HG02610 (cell line): ENCODE data around the gene LHFPL2.
A peak's percentile ranks its signal among the peaks of the same experiment; 100 is the strongest.

Experiments
- ATAC-seq: cut with Tn5 transposase; IDR thresholded peaks from one replicate; pipeline ENCODE4 v1.9.1; 2021; ENCODE audit warnings: mild to moderate bottlenecking, moderate library complexity; ENCODE audit not compliant: unreplicated experiment

Gene LHFPL2

GRCh38 chr5:78576376-78576775 lies 72.2 kb downstream of the LHFPL2 start:
- no peak for ATAC-seq

- no peak for ATAC-seq
These were observed 73.8 kb downstream of the LHFPL2 start for GRCh38 chr5:78574731-78575161.

GRCh38 chr5:78574131-78574673 lies 74.4 kb downstream of the LHFPL2 start:
- ATAC-seq: no peak

- peak; percentile 70 for ATAC-seq
These were observed 75.3 kb downstream of the LHFPL2 start for GRCh38 chr5:78573318-78573717.

- ATAC-seq: no peak
These were observed 77.9 kb downstream of the LHFPL2 start for GRCh38 chr5:78570646-78571045.

- ATAC-seq: no peak
These were observed 79.1 kb downstream of the LHFPL2 start for GRCh38 chr5:78569441-78569840.

GRCh38 chr5:78568676-78569075 lies 79.9 kb downstream of the LHFPL2 start:
- ATAC-seq: no peak

- no peak for ATAC-seq
These were observed 80.4 kb downstream of the LHFPL2 start for GRCh38 chr5:78568212-78568611.

GRCh38 chr5:78567617-78568016 lies 81.0 kb downstream of the LHFPL2 start:
- no peak for ATAC-seq

GRCh38 chr5:78566747-78567425 lies 81.7 kb downstream of the LHFPL2 start:
- ATAC-seq: no peak

GRCh38 chr5:78565395-78565794 lies 83.2 kb downstream of the LHFPL2 start:
- ATAC-seq: no peak

- no peak for ATAC-seq
These were observed 85.0 kb downstream of the LHFPL2 start for GRCh38 chr5:78563621-78564020.

GRCh38 chr5:78562714-78563330 lies 85.8 kb downstream of the LHFPL2 start:
- no peak for ATAC-seq

- no peak for ATAC-seq
These were observed 86.6 kb downstream of the LHFPL2 start for GRCh38 chr5:78562001-78562400.

- no peak for ATAC-seq
These were observed 87.3 kb downstream of the LHFPL2 start for GRCh38 chr5:78561261-78561660.

GRCh38 chr5:78560000-78560855 lies 88.3 kb downstream of the LHFPL2 start:
- no peak for ATAC-seq

- no peak for ATAC-seq
These were observed 91.0 kb downstream of the LHFPL2 start for GRCh38 chr5:78557601-78558000.

- ATAC-seq: no peak
These were observed 92.7 kb downstream of the LHFPL2 start for GRCh38 chr5:78555870-78556269.

GRCh38 chr5:78554670-78555069 lies 93.9 kb downstream of the LHFPL2 start:
- ATAC-seq: no peak

GRCh38 chr5:78553580-78554353 lies 94.8 kb downstream of the LHFPL2 start:
- ATAC-seq: no peak
